Esophagus squamous epithelium (tissue), 5 donors: ENCODE data around the gene SZRD1. TPM values are rescaled to one million over a fixed set of nuclear protein-coding genes. Genes with fewer than 3 reads are reported as not detected.

Experiments used
- DNase-seq: peaks from one replicate; lab custom pipeline; 2025; lab: John Stamatoyannopoulos, UW
- H3K27ac ChIP-seq, 4 donors: fragments of 200-600 bp; sonication (generic); one replicate each; pipeline ENCODE4 v1.5.1; 2016 to 2019; ENCODE audit warnings: mild to moderate bottlenecking in 1 of 4
- H3K27me3 ChIP-seq, 4 donors: fragments of 200-600 bp; sonication (generic); 1 replicate in 3 of 4; 2 replicates in 1 of 4; pipeline versions ENCODE4 v1.5.1 to v1.6.0; 2017 to 2021; ENCODE audit warnings: antibody characterized with exemption in 1 of 4
- H3K36me3 ChIP-seq, 3 donors: fragments of 200-600 bp; sonication (generic); one replicate each; pipeline ENCODE4 v1.5.1; 2016 to 2019
- H3K4me1 ChIP-seq, 3 donors: fragments of 200-600 bp; sonication (generic); one replicate each; pipeline ENCODE4 v1.5.1; 2017 to 2019
- H3K4me3 ChIP-seq, 4 donors: fragments of 200-600 bp; sonication (generic); 1 replicate in 3 of 4; 2 replicates in 1 of 4; pipeline ENCODE4 v1.5.1; 2016 to 2019; ENCODE audit warnings: mild to moderate bottlenecking in 2 of 4, moderate library complexity in 1 of 4
- H3K9me3 ChIP-seq, 3 donors: fragments of 200-600 bp; sonication (generic); one replicate each; pipeline ENCODE4 v1.5.1; 2016 to 2019
- POLR2A ChIP-seq, 4 donors: fragments of 450-650 bp; IDR thresholded peaks; one replicate each; pipeline ENCODE4 v1.6.1; 2017; ENCODE audit warnings: antibody characterized with exemption in 4 of 4, mild to moderate bottlenecking in 4 of 4, moderate library complexity in 3 of 4
- WGBS, 2 donors: methylation state at CpG; one replicate each; pipeline ENCODE4 v1.1.5; 2018; 5-methylcytosine and 5-hydroxymethylcytosine counted together
- intact Hi-C: fragments of 100-400 bp; cut with DNase I; formaldehyde crosslinking; loops from one replicate; pipeline ENCODE4 v1.15.0; 2022
- total RNA-seq, 4 donors: library from RNA; depleted of rRNA; stranded (reverse); fragments of >200 nt; gene quantifications; one replicate each; pipeline ENCODE4 v1.1.0, GENCODE V29; 2016
- TF ChIP-seq, protein P1 (sequence below), 6 experiments: fragments of 450-650 bp in 4 of 6; fragments of 200-600 bp in 2 of 6; sonication (generic) in 2 of 6; IDR thresholded peaks; one replicate each; pipeline ENCODE4 v1.5.1; 2016 to 2019; ENCODE audit warnings: antibody characterized with exemption in 6 of 6, mild to moderate bottlenecking in 4 of 6, moderate library complexity in 4 of 6
- donor health status: DM: yes; HTN: yes; CAD: no.

SZRD1 gene
- total RNA-seq, 4 donors from 2014 or later, result 51.7 to 65.0 (median 58.5) TPM

- intact Hi-C loops, result no loop called here
- Histone ChIP-seq H3K27ac (no peak overlapping the region), H3K27me3 (peaks cover 0 to 10% (median 0%) of the 10 kb centered on the region in 4 donors), H3K4me1 (peaks cover 0 to 7% (median 0%) of the 10 kb centered on the region in 3 donors), H3K4me3 (no peak overlapping the region), H3K9me3 (no peaks in the 10 kb centered on the region), H3K36me3 (no peaks in the 10 kb centered on the region)
- no peak for TF ChIP-seq POLR2A (IDR thresholded peaks at IDR 0.05)
- TF ChIP-seq, protein P1, sequence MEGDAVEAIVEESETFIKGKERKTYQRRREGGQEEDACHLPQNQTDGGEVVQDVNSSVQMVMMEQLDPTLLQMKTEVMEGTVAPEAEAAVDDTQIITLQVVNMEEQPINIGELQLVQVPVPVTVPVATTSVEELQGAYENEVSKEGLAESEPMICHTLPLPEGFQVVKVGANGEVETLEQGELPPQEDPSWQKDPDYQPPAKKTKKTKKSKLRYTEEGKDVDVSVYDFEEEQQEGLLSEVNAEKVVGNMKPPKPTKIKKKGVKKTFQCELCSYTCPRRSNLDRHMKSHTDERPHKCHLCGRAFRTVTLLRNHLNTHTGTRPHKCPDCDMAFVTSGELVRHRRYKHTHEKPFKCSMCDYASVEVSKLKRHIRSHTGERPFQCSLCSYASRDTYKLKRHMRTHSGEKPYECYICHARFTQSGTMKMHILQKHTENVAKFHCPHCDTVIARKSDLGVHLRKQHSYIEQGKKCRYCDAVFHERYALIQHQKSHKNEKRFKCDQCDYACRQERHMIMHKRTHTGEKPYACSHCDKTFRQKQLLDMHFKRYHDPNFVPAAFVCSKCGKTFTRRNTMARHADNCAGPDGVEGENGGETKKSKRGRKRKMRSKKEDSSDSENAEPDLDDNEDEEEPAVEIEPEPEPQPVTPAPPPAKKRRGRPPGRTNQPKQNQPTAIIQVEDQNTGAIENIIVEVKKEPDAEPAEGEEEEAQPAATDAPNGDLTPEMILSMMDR (IDR thresholded peaks at IDR 0.05), result no peak
- WGBS, 2 donors, result 79 to 85% methylated on average over 4 to 10 of the region's 10 CpGs
- DNase-seq, result no peak
Measured at GRCh38 chr1:16425125-16426025, 58.3 kb downstream of the SZRD1 start.

DNA sequence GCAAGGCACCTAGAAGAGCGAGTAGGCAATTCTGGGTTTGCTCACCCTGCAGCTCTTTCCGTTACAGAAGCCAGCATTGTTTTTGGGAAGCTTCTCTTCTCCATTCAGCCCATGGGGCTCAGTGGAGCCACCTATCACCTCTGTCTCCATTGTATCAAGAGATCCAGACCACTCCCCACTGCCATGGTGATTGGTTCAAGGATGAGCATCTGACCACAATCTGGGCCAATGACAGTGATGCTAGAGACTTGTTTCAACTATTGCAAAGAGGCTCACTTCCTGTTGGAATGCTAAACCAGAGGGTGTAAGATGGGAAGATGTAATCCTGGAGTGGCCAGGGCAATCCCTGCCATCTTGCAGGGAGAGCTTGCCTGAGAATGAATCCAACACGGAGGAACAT is 63.6 kb downstream of the SZRD1 start:
- DNase-seq, result no peak
- Histone ChIP-seq H3K36me3 (no peaks in the 10 kb centered on the region), H3K27me3 (peaks cover 0 to 7% (median 0%) of the 10 kb centered on the region in 4 donors), H3K4me1 (no peaks in the 10 kb centered on the region), H3K9me3 (no peaks in the 10 kb centered on the region), H3K27ac (no peak overlapping the region), H3K4me3 (no peak overlapping the region)
- TF ChIP-seq, protein P1 (IDR thresholded peaks at IDR 0.05), result no peak
- TF ChIP-seq POLR2A (IDR thresholded peaks at IDR 0.05), result no peak
- WGBS, 2 donors, result 74 to 84% methylated on average over 3 of the region's 3 CpGs
- intact Hi-C loops, result no loop called here

DNA sequence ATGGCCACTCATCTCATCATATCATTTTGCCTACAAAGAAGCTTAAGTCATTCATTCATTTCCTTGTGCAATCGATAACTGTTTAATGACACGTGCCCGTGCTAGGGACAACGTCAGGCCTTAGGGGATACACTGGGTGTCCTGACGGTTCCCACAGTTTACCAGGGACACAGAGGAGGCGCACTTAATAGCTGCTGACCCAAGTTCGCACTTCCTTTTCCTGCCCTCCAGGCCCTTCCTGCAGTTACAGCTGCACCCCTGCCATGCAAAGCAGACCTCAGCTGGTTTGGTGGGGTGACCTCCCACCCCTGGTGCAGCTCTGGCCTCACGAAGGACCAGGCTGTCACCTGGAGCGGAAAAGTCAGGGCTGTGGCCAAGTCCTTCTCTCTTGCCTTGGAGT is 66.0 kb downstream of the SZRD1 start:
- Histone ChIP-seq H3K36me3 (no peaks in the 10 kb centered on the region), H3K9me3 (no peaks in the 10 kb centered on the region), H3K4me1 (no peaks in the 10 kb centered on the region), H3K4me3 (no peak overlapping the region), H3K27ac (no peak overlapping the region), H3K27me3 (peaks cover 0 to 7% (median 0%) of the 10 kb centered on the region in 4 donors)
- intact Hi-C loops, result no loop called here
- DNase-seq, result no peak
- no peak for TF ChIP-seq POLR2A (IDR thresholded peaks at IDR 0.05)
- TF ChIP-seq, protein P1 (IDR thresholded peaks at IDR 0.05), result no peak
- 53 to 65% methylated on average over 7 to 9 of the region's 9 CpGs for WGBS, 2 donors

- intact Hi-C loops, result no loop called here
- Histone ChIP-seq H3K4me1 (no peaks in the 10 kb centered on the region), H3K27me3 (peaks cover 0 to 7% (median 0%) of the 10 kb centered on the region in 4 donors), H3K4me3 (no peak overlapping the region), H3K36me3 (no peaks in the 10 kb centered on the region), H3K9me3 (no peaks in the 10 kb centered on the region), H3K27ac (no peak overlapping the region)
- DNase-seq, result no peak
- 90 to 95% methylated on average over 4 of the region's 4 CpGs for WGBS, 2 donors
- no peak for TF ChIP-seq POLR2A (IDR thresholded peaks at IDR 0.05)
- TF ChIP-seq, protein P1 (IDR thresholded peaks at IDR 0.05), result no peak
Measured at GRCh38 chr1:16434007-16434406, 67.0 kb downstream of the SZRD1 start.

DNA sequence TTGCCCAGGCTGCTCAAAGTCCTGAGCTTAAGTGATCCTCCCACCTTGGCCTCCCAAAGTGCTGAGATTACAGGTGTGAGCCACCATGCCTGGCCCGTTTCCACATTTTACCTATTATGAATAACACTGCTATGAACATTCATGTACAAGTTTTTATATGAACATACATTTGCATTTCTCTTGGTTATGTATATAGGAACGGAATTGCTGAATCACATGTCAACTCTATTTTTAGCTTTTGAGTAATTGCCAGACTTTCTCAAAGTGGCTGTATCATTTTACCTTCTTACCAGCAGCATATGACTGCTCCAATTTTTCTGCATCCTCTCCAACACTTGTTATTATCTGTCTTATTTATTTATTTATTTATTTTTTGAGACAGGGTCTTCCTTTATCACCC is 67.5 kb downstream of the SZRD1 start:
- WGBS, 2 donors, result 34 to 54% methylated on average over 2 of the region's 2 CpGs
- DNase-seq, result no peak
- Histone ChIP-seq H3K9me3 (no peaks in the 10 kb centered on the region), H3K27me3 (peaks cover 0 to 7% (median 0%) of the 10 kb centered on the region in 4 donors), H3K4me3 (no peak overlapping the region), H3K27ac (no peak overlapping the region), H3K36me3 (no peaks in the 10 kb centered on the region), H3K4me1 (no peaks in the 10 kb centered on the region)
- intact Hi-C loops, result no loop called here
- TF ChIP-seq, protein P1 (IDR thresholded peaks at IDR 0.05), result no peak
- TF ChIP-seq POLR2A (IDR thresholded peaks at IDR 0.05), result no peak
